NCI-H1105 (cell line): ENCODE data around the gene HIRIP3.

Source experiments
- DNase-seq: peaks from one replicate; lab custom pipeline; 2025; lab: John Stamatoyannopoulos, UW

HIRIP3 gene

DNA sequence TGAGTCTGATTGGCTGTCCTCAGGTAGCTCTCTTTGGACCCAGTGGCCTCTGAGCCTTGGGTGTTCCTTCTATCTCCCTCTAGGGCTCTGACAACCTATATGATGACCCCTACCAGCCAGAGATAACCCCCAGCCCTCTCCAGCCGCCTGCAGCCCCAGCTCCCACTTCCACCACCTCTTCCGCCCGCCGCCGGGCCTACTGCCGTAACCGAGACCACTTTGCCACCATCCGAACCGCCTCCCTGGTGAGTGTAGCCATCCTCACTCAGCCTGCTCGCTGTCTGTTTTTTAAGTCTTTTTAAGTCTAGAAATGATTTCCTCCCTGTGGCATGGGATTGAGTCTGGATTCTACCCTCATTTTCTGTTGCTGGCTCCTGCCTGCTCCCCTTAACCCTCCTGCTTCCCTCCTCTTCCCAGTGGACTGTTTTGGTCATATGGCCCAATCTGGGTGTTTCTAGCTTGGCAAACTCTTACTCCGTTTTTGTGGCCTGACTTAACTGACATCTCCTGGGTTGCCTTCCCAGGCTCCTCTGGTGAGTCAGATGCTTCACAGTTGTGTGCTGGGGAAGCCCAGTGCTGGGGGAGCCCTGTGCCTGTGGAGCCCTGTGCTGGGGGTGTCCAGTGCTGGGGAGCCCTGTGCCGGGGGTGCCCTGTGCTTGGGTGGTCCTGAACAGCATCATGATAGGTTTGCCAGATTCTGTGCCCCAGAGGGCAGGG is 11.8 kb downstream of the HIRIP3 start:
- no peak for DNase-seq

DNA sequence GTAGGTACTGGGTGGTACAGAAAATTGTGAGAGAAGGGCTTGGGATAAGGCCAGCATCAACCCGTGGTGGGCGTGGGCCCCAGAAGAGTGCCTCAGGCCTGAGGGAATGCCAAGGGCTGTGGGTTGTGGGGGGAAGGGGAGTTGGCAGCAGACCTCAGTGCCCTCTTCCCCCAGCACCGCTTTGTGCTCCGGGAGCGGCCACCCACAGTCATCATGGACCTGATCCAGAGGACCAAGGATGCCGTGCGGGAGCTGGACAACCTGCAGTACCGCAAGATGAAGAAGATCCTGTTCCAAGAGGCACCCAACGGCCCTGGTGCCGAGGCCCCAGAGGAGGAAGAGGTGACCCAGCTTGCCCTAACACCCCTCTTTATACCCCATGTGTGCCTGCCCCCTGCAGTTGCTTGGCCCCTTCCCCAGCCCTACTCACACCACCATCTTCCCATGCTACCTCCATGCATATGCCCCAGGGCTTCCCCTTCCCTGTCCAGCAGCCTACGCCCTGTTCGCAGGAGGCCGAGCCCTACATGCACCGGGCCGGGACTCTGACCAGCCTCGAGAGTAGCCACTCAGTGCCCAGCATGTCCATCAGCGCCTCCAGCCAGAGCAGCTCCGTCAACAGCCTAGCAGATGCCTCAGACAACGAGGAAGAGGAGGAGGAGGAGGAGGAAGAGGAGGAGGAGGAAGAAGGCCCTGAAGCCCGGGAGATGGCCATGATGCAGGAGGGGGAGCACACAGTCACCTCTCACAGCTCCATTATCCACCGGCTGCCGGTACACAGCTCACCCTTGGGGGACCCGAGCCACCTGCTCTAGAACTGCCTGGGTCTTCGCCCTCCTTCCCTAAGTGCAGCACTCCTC is 12.6 kb downstream of the HIRIP3 start:
- no peak for DNase-seq

DNA sequence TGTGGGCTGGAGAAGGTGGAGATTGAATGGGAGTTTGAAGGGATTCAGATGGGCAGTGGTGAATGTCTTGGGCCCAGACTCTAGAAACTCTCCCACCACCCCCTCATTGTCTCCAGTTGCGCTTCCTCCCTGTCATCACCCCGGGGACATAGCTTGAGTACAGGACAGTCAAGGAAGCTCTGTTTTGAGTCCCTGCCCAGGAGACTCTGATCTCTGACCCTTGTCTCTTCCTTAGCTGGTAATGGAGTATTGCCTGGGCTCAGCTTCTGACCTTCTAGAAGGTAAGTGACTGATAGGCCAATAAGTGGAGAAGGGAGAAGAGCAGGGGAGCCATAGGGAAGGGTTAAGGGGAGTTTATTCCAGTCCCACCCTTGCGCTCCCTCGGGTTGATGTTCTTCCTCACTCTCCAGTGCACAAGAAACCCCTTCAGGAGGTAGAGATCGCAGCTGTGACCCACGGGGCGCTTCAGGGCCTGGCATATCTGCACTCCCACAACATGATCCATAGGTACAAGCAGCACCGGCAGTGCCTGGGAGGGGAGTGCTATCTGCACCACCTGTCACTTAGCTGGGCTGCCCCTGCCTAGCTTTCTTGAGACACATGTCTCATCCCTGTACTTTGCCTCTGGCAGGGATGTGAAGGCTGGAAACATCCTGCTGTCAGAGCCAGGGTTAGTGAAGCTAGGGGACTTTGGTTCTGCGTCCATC is 16.7 kb downstream of the HIRIP3 start:
- DNase-seq, result no peak

DNA sequence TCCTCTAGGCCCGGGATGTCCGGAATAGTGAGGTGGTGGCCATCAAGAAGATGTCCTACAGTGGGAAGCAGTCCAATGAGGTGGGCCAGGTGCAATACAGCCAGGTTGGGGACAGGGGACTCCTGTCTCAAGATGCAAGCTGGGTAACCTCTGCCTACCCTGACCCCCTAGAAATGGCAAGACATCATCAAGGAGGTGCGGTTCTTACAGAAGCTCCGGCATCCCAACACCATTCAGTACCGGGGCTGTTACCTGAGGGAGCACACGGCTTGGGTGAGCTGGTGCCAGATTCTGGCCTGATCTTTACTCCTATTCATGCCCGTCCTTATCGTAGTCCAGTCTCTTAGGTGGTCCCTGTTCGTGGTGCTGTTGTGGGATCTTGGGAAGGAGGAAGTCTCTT is 17.3 kb downstream of the HIRIP3 start:
- no peak for DNase-seq

DNA sequence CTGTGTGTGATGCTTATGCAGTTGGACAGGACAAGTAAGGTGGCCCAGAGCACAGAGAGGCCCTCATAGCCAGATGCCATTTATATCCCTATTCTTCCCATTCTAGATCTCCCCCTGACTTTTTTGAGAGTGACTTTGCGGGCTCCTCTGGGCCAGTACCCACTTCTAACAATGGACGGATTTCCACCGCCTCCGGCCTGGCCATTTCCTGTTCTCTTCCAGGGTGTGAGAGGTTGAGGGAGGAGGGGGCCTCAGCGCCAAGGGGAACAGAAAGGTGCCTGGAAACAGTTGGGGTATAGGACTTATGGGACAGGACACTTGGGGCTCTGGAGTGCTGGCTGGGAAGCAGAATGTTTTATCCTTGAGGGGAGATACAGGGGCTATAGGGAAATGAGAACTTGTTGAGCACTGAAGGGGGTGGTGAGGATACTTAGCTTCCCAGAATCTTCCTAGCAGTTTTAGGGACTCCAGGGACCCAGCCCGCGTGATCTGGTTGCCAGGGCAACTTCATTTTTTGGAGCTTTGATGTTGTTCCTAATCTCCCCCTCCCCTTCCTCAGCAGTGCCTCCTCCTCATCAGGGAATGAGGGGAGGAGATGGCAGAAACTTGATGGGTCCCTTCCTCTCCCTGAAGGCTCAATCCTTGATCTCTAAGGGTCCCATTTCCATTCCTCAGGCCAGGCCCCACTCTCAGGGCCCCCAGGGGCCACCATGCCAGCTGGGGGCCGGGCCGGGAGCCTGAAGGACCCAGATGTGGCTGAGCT is 18.2 kb downstream of the HIRIP3 start:
- DNase-seq, result no peak

DNA sequence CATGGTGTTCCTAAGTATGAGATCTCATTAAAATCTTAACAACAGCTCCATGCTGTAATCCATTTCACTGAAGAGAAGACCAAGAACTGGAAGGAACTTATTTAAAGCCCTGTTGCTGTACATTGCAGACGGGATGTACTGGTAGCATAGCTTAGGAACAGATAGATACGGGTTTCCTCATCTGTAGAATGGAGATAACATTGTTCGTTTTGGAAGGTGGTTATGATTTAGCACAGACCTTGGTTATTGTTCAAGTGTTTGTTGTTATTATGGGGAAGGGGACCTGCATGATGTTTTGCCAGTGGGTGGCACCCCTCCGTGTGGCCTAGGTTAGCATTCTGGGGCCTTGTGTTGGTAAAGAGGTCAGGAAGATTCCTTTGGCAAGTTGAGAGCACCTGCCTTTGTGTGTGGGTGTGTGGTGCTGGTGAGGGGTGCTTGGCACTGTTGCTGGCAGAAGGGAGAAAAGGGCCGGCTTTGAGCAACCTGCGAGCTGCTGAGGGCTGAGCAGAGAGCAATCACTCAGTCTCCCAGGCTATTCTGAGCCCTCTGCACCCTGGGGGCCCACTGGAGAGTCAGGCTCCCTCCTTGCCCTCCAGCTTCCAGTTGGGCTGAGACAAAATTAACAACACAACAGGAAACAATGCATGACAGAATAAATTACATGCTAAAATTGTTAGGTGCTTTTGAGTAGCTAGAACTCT is 19.5 kb downstream of the HIRIP3 start:
- DNase-seq, result no peak

DNA sequence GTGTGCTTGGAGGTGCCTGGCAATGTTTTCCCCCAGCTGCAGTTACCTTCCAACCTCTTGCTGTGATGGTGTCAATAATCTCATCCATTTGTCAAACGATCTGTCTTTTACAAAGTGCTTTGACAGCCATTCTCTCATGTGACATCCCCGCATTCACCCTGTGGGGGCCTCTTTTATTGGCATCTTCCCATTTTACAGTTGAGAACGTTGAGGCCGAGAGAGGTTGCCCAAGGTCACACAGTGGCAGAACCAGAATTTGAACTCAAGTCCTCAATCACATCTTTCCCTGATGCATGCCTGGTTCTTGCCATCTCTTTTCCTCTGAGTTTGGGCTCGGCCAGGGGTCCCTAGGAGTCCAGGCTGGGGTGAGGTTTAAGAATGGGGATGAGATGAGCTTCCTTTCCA is 20.3 kb downstream of the HIRIP3 start:
- no peak for DNase-seq

DNA sequence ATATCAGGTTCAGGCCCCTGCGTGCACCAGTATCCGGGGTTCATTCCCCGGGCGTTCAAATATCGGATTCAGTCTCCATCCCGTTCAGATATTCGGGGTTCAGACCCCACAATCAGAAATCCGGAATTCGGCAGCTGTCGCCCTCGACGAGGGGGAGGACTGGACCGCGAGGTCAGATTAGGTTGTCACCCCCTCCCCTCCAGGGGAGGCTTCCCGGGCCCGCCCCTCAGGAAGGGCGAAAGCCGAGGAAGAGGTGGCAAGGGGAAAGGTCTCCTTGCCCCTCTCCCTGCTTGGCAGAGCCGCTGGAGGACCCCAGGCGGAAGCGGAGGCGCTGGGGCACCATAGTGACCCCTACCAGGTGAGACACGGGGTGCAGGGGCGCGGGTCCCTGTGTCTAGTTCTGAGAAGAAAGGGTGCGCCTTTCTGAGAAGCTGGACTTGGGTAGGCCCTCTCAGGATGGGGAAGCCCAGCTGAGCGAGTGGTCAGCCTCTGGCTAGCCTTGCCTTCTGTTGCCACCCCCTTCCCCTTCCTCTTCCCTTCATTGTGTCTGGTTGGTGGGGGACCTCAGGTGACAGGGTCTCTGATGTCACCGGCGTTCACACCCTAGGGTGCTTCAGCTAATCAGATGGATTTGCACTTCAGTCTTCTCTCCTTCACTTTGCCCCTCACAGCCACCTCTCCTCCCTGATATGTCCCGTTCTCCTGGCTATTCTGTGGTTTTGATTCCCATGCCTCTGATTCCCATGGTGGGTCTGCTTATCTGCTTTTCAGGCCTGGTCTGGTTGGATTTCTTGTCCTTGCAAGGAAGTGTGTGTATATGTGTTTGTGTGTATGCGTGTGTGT is 20.9 kb downstream of the HIRIP3 start:
- DNase-seq, result no peak

DNA sequence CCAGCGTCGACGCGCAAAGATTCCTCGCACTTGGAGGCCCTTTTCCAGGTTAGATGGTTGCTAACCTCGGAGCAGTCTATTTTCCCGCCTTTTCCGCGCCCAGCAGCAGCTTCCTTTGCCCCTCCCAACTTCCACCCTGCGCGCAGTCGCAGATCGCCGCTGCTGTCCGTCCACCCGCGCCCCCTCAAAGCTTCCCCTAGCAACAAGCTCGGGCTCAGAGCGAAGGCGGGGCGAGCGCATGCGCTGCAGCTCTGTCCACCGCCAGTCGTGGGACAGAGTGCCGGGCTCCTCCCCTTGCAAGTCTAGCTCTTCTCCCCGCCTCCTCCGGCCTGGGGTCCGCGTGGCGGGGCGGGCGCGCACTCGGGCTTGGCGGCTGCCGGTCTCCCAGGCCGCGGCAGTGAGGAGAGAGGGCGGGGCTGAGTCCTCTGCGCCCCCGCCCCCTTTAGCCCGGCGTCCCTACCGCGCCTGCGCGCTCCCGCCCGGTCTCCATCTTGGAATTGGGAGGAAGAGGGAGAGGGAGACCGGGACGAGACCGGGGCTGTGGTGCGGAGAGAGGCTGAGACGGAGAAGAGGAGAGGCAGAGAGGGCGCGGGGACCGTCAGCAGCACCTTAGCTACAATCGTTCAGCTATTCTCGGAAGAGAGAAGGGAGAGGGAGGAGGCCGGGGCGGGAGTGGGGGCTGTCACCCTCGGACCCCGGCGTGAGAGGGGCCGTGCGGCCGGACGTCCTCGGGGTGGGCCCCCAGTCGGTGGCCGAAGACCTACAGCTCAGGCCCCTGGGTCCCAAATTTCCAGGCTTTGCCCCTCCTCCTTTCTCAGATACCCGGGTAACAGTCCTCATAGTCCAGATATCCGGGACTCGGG is 21.8 kb downstream of the HIRIP3 start, which contains the start of gene TAOK2:
TSS of gene TAOK2 (plus strand) at position 485 of the 863 bp plus-strand sequence. CDS start 3,905 bp downstream, outside the sequence.
- DNase-seq, result peak; percentile 96

DNA sequence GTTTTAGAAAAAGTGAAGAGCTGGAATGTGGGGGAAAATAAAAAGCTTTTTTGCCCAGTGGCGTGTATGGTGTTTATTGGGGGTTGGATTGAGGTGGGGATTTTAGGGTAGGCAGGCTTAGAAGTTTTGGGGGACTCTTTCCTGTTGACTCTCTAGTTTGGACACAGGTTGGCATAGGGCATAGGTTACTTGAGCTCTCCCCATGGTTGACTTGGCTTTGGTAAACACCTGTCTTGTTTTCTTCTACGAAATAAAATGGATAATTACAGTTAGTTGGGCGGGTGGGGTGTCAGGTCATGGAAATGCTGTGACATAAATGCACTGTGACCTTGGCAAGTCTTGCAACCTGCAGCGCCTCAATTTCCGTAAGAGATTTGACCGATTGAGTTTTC is 22.4 kb downstream of the HIRIP3 start:
- DNase-seq, result no peak

DNA sequence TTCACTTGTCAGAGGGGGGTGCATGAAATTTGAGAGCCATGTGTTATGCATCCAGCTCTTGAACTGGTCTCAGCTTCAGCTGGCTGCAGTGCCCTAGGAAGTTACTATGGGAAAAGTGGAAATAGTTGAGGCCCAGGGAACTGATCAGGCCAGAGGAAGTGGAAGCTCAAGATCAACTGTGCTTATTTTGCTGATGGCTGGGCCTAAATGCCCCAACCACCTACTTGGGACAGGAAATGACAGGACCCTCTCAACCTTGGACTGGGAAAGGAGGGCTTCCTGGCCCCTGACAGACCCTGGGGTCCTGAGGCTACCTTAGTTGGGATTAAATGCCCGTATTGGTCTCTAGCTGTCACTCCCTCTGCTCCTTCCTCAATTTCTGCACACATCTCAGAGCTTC is 22.9 kb downstream of the HIRIP3 start:
- no peak for DNase-seq

DNA sequence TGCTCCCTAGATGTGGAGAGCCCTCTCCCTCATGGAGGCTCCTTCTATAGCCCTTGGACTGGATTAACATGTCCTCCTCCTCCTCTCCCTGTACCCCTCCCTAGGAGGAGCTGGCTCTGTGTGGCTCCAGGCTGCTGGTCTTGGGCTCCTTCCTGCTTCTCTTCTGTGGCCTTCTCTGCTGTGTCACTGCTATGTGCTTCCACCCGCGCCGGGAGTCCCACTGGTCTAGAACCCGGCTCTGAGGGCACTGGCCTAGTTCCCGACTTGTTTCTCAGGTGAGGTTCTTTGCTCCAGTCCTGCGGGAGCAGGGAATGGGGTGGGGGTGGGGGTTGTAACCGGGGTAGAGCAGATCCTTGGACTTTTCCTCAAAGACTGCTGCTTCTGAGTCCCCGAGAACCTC is 24.1 kb downstream of the HIRIP3 start:
- DNase-seq, result no peak

DNA sequence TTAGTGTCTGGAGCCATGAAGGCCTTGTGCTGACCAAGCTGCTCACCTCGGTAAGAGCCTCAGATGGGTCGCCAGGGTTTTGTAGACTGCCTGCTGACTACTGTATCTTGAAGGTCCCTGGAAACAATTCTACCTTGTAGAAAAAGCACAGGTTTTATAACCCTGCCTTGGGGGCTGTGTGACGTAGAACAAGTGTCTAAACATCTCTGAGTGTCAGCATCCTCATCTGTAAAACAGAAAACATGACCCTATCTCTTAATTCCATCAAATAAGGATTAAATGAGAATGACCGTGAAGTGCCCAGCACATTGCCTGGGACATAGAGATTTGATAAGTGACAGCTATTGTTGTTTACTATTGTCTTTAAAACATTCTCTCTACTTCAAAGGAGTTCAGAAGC is 27.2 kb downstream of the HIRIP3 start:
- no peak for DNase-seq

DNA sequence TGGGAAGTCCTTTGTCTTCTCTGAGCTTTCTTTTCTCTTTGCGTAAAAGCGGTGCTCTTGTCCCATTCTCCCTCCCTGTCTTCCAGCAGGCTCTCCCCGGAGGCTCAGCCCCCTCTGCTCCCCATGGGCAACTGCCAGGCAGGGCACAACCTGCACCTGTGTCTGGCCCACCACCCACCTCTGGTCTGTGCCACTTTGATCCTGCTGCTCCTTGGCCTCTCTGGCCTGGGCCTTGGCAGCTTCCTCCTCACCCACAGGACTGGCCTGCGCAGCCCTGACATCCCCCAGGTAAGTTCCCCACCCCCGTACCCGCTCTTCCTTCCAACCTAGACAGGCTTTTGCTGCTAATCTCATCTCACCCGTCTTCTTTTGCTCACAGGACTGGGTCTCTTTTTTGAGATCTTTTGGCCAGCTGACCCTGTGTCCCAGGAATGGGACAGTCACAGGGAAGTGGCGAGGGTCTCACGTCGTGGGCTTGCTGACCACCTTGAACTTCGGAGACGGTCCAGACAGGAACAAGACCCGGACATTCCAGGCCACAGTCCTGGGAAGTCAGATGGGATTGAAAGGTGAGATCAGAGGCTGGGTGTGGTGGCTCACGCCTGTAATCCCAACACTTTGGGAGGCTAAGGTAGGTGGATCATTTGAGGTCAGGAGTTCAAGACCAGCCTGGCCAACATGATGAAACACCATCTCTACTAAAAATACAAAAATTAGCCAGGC is 32.2 kb downstream of the HIRIP3 start:
- DNase-seq, result no peak

DNA sequence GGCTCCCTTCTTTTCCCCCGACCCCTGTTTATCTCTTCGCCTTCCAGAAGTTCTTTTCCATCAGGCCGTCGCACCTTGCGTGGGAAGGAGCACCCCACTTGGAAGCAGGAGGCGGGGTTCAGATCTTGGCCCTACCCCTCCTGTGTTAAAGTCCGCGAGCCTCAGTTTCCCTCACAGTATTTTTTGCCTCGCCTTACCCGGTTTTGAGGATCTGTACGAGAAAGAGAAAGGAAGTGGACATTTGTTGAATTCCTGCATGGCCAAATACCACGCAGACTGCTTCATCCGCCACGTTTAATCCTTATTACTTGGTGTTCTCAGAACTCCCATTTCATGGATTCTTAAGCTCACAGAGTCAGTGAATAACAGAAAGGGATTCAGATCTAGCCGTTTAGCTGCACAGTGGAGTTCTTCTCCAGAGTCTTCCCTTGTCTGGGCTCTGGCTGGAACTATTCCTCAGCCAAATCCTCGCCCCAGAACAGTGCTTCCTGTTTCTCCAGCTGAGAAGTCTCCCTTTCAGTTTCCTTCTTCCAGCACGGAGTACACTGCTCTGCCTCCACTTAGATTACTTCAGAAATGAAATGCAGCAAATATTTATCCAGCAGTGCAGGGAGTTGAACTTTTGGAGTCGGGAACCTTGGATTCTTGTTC is 32.9 kb downstream of the HIRIP3 start:
- no peak for DNase-seq

DNA sequence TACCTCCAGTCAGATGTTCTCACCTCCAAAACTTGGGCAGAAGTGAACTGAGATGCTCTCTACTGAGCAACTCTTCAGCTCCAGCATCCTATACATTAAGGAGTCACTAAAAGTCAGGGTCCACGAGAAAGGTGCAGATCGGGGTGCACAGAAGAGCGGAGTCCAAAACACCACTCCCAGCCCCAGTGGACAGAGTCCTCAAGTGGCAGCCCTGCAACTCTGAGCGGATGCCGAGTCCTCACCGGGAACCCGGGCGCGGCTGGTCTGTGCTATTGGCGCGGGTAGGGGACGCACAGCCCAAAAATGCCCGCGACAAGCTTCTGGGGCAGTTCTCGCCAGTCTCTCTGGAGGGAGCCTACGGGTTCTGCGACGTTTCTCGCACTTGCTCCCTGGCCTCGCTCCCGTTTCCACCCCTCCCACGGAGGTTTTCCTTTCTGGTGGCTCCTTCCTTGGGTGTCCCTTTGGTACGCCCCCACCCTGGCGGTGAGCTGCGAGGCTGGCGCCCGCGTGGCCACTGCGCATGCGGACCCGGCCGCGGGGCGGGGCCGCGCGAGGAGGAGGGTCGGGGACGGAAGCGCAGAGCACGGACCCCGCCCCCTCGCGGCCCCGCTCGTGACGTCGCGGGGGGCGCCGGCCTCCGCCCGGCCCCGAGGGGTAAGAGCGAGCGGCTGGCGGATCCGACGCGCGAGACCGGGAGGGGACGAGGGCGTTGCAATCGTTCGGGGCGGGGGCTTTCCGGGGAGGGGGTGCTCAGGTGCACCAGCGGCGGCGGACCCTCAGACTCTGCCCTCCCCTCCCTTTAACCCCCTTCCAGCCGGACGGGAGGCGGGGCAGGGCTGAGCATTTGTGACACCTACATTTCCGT is 33.7 kb downstream of the HIRIP3 start, which contains the start of gene TMEM219:
TSS of gene TMEM219 (plus strand) at position 601 of the 865 bp plus-strand sequence. CDS start 1,065 bp downstream, outside the sequence.
- DNase-seq, result peak; percentile 79

DNA sequence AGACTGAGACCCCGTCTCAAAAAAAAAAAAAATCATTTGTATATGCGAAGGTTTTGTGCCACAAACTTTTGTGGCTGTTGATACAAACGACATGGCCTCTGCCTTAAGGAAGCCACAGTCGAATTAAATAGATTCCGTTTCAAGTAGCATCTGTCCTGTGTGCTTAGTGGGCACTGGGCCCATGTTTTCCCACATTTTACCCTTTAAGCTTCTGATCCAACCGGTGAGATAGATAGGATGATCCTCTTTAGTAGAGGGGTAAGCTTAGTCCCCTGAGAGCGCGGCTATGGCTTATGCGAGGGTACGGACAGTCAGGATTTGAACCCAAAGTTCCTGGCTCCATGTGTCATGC is 34.3 kb downstream of the HIRIP3 start:
- DNase-seq, result no peak
